Prostate gland (tissue), 2 donors: Measurements from ENCODE around the gene GARIN1A. TPM values are rescaled to one million over a fixed set of nuclear protein-coding genes. Genes with fewer than 3 reads are reported as not detected.
"Not testable (repeated sequence)": the region's sequence is repeated elsewhere in the genome, so short reads cannot be mapped to it uniquely, and the experiment has no call there.

Experiments used
- DNase-seq: peaks from one replicate; pipeline ENCODE4 v3.0.0-alpha.2; 2019; ENCODE audit warnings: low spot score
- H3K27ac ChIP-seq, 2 donors: fragments of 200-600 bp; sonication (generic); 2 replicates each; pipeline ENCODE4 v1.5.1; 2017 to 2019
- H3K27me3 ChIP-seq: fragments of 200-600 bp; sonication (generic); replicated peaks from 2 replicates; pipeline ENCODE4 v1.5.1; 2019; ENCODE audit not compliant: insufficient read depth
- H3K36me3 ChIP-seq, 2 donors: fragments of 200-600 bp; sonication (generic); 1 replicate in 1 of 2; 2 replicates in 1 of 2; pipeline versions ENCODE4 v1.5.1 to v1.8.1; 2017 to 2019
- H3K4me1 ChIP-seq: fragments of 200-600 bp; sonication (generic); replicated peaks from 2 replicates; pipeline ENCODE4 v1.5.1; 2019
- H3K4me3 ChIP-seq, 2 donors: fragments of 200-600 bp; sonication (generic); 2 replicates each; pipeline ENCODE4 v1.5.1; 2017 to 2019
- H3K9me3 ChIP-seq: fragments of 200-600 bp; sonication (generic); 2 replicates; pipeline ENCODE4 v1.5.1; 2017
- CTCF ChIP-seq, 4 experiments: fragments of 200-600 bp in 2 of 4; fragments of 450-650 bp in 2 of 4; sonication (generic) in 2 of 4; IDR thresholded peaks; 1 replicate in 3 of 4; 2 replicates in 1 of 4; pipeline ENCODE4 v1.5.1; 2016 to 2019; ENCODE audit warnings: antibody characterized with exemption in 4 of 4, mild to moderate bottlenecking in 2 of 4, moderate library complexity in 2 of 4
- POLR2A ChIP-seq: fragments of 450-650 bp; IDR thresholded peaks from one replicate; pipeline ENCODE4 v1.6.1; 2016; ENCODE audit warnings: antibody characterized with exemption, mild to moderate bottlenecking
- POLR2AphosphoS5 ChIP-seq: sonication (generic); formaldehyde crosslinking; IDR thresholded peaks from one replicate; pipeline ENCODE4 v1.6.1; 2017; ENCODE audit warnings: antibody characterized with exemption
- WGBS: methylation state at CpG from one replicate; pipeline ENCODE4 v1.1.5; 2018; 5-methylcytosine and 5-hydroxymethylcytosine counted together
- intact Hi-C: fragments of 100-400 bp; cut with DNase I; formaldehyde crosslinking; loops from one replicate; pipeline ENCODE4 v1.14.2; 2022
- total RNA-seq, 2 donors: library from RNA; depleted of rRNA; stranded (reverse); fragments of >200 nt; gene quantifications; one replicate each; pipeline ENCODE4 v1.1.0, GENCODE V29; 2016

The GARIN1A gene
- total RNA-seq, 2 donors from 2014 or later, result 0.18 to 4.5 TPM

- TF ChIP-seq CTCF (IDR thresholded peaks at IDR 0.05) (no peak), POLR2A (no peak), POLR2AphosphoS5 (no peak)
- H3K4me1 ChIP-seq, result no peaks in the 10 kb centered on the region
- H3K9me3 ChIP-seq, result no peaks in the 10 kb centered on the region
- no peaks in the 10 kb centered on the region for H3K36me3 ChIP-seq
- no peak overlapping the region for H3K4me3 ChIP-seq
- WGBS, result 98% methylated on average over 3 of the region's 3 CpGs
- H3K27me3 ChIP-seq, result no peaks in the 10 kb centered on the region
- intact Hi-C loops, result no loop called here
- H3K27ac ChIP-seq, result no peak overlapping the region
- no peak for DNase-seq
Measured at GRCh38 chr7:128687131-128687530, 15.0 kb downstream of the GARIN1A start.

GRCh38 chr7:128688492-128688891 is 16.4 kb downstream of the GARIN1A start:
- no peaks in the 10 kb centered on the region for H3K4me1 ChIP-seq
- no peak overlapping the region for H3K4me3 ChIP-seq
- TF ChIP-seq POLR2AphosphoS5 (no peak), CTCF (IDR thresholded peaks at IDR 0.05) (no peak)
- no peaks in the 10 kb centered on the region for H3K9me3 ChIP-seq
- no peak for DNase-seq
- H3K27ac ChIP-seq, result no peak overlapping the region
- 91% methylated on average over 5 of the region's 5 CpGs for WGBS
- no peaks in the 10 kb centered on the region for H3K27me3 ChIP-seq
- intact Hi-C loops, result no loop called here
- H3K36me3 ChIP-seq, result no peaks in the 10 kb centered on the region

- intact Hi-C loops, H3K36me3 ChIP-seq, H3K27me3 ChIP-seq, H3K4me3 ChIP-seq, H3K9me3 ChIP-seq, H3K27ac ChIP-seq, DNase-seq, H3K4me1 ChIP-seq: not testable (repeated sequence)
- 93% methylated on average over 42 of the region's 59 CpGs for WGBS
Measured at GRCh38 chr7:128689161-128689935, 17.3 kb downstream of the GARIN1A start.

DNA sequence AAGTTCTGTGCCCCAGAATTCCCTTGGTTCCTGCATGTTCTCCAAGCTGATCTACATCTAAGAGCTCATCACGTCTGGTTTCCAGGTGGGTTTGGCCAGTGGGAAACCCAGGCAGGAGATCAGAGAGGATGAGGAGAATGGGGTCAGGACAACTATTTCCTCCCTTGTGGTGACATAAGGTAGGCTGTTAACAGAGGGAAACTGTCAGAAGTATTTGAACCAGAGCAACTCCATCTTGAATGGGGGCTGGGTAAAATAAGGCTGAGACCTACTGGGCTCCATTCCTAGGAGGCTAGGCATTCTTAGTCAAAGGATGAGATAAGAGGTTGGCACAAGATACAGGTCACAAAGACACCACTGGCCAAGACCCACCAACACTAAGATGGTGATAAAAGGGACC is 19.1 kb downstream of the GARIN1A start:
- H3K27ac ChIP-seq, result no peak overlapping the region
- no peaks in the 10 kb centered on the region for H3K36me3 ChIP-seq
- no peaks in the 10 kb centered on the region for H3K27me3 ChIP-seq
- intact Hi-C loops, result no loop called here
- DNase-seq, result no peak
- no peaks in the 10 kb centered on the region for H3K9me3 ChIP-seq
- no peak overlapping the region for H3K4me3 ChIP-seq
- no peaks in the 10 kb centered on the region for H3K4me1 ChIP-seq
- no peak for TF ChIP-seq POLR2A
- TF ChIP-seq CTCF (IDR thresholded peaks at IDR 0.05), result no peak
- no peak for TF ChIP-seq POLR2AphosphoS5
- WGBS, result 73% methylated on average over 1 of the region's 1 CpG

DNA sequence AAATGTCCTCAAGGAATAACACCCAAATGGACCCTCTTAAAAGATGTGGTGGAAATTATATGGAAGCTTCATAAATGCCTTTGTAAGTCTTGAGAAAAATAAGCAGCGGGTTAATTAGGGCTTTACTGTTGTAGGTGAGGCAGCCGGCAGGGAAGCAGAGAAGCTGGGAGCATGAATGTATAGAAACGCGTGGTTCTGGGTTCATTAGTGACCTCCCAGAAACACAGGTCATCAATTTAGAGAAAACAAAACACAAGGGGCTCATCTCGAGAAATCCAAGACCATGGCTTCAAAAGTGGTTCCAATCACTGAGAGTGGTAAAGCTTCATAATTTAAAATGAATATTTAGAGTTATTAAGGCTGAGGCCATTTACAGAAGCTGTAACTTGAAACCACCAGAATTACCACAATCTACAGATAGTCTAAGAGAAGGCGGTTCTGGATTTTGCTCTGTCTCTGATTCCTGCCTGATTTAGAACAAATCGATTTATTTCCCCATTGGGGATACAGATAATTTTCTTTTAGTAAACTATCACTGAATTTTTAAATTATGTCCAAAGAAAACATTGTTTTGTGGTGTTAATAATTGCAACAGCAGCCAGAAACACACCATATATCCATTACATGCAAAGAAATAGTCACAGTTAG is 20.7 kb downstream of the GARIN1A start:
- no peaks in the 10 kb centered on the region for H3K27me3 ChIP-seq
- no peaks in the 10 kb centered on the region for H3K36me3 ChIP-seq
- no peak overlapping the region for H3K4me3 ChIP-seq
- intact Hi-C loops, result no loop called here
- DNase-seq, result no peak
- WGBS, result 66% methylated on average over 7 of the region's 7 CpGs
- TF ChIP-seq POLR2A (no peak), POLR2AphosphoS5 (no peak), CTCF (IDR thresholded peaks at IDR 0.05) (no peak)
- no peak overlapping the region for H3K27ac ChIP-seq
- no peaks in the 10 kb centered on the region for H3K9me3 ChIP-seq
- H3K4me1 ChIP-seq, result no peaks in the 10 kb centered on the region
